Mucosa of stomach (tissue), 1 donor: ENCODE results near the gene SEPHS1.
"Not testable (repeated sequence)": the region's sequence is repeated elsewhere in the genome, so short reads cannot be mapped to it uniquely, and the experiment has no call there.

ENCODE experiments used
- H3K27me3 ChIP-seq: one replicate; pipeline ENCODE4 v1.7.0; 2013; ENCODE audit warnings: mild to moderate bottlenecking, low read length; ENCODE audit not compliant: control insufficient read depth, insufficient read depth
- H3K36me3 ChIP-seq: one replicate; pipeline ENCODE4 v1.7.0; 2013; ENCODE audit warnings: low read length; ENCODE audit not compliant: control insufficient read depth, insufficient read depth
- H3K4me1 ChIP-seq: one replicate; pipeline ENCODE4 v1.7.0; 2013; ENCODE audit warnings: mild to moderate bottlenecking, low read length; ENCODE audit not compliant: control insufficient read depth, insufficient read depth
- H3K4me3 ChIP-seq: one replicate; pipeline ENCODE4 v1.7.0; 2013; ENCODE audit warnings: low read length
- H3K9ac ChIP-seq: one replicate; pipeline ENCODE4 v1.7.0; 2013; ENCODE audit warnings: mild to moderate bottlenecking, low read length, moderate library complexity
- H3K9me3 ChIP-seq: one replicate; pipeline ENCODE4 v1.7.0; 2013; ENCODE audit warnings: mild to moderate bottlenecking, low read length, moderate library complexity; ENCODE audit not compliant: control insufficient read depth
- donor health status: Pancreatic carcinoma.

Gene SEPHS1

DNA sequence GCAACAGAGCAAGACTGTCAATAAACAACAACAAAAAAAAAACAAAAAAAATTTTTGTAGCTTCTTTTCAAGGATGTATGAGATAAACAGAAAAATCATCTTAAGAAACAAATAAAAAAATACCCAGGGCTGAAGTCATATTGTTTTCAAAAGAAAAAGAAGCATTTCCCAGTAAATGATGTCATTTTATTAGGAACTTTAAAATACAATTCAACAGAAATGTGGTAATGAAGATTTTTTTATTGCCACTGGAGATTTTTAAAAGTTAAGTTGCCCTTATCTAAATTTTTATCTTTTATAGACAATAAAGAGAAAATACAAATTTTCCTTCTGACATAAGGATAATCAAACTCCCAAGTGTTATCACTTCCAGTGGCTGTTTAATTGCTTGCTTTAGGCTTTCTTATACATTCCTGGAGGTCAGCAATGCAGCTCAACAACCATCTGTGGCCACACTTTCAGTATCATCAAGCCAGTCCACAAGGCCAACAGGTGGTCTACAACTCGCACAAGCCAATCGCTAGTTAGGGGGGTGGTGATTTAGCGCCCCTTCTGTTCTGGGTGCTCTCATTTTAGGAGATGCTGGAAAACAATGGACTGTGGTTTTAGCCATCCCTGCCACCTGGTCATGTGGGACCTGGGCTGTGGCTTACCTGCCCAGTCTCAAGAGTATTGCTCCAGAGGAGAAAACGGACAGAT is 10.8 kb downstream of the SEPHS1 start:
- Histone ChIP-seq H3K36me3 (no peaks in the 10 kb centered on the region), H3K4me3 (no peak overlapping the region), H3K4me1 (no peaks in the 10 kb centered on the region), H3K9me3 (no peaks in the 10 kb centered on the region), H3K27me3 (no peaks in the 10 kb centered on the region), H3K9ac (no peak overlapping the region)

DNA sequence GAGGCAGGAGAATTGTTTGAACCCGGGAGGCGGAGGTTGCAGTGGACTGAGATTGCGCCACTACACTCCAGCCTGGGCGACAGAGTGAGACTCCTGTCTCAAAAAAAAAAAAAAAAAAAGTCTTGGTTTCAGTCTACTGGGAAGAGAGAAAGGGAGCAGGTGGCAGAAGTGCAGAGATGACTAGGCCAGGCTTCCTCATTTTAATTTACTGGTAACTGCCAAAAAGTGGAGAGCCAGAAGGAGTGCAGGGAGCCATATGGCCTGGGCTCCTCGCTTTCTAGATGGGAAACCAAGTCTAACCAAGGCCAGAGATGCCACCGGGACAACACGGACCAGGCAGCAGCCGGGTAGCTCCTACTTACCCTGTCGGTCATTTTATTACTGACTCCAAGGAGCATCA is 12.2 kb downstream of the SEPHS1 start:
- H3K36me3 ChIP-seq, result no peaks in the 10 kb centered on the region
- no peaks in the 10 kb centered on the region for H3K27me3 ChIP-seq
- H3K4me3 ChIP-seq, result no peak overlapping the region
- H3K4me1 ChIP-seq, result no peaks in the 10 kb centered on the region
- no peaks in the 10 kb centered on the region for H3K9me3 ChIP-seq
- no peak overlapping the region for H3K9ac ChIP-seq

DNA sequence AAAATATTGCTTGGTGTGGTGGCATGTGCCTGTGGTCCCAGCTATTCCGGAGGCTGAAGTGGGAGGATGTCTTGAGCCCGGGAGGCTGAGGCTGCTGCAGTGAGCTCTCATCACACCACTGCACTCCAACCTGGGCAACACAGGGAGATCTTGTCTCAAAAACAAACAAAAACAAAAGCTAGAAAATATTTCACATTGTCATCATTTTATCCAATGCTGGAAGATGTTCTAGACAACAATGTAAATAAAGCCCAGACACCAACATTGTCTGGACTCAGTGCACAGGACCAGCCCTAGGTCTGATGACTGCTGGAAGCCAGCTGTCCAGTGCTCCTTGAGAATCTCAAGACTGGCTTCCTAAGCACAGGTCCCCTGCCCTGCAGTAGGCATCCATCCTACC is 13.5 kb downstream of the SEPHS1 start:
- H3K9me3 ChIP-seq, result no peaks in the 10 kb centered on the region
- H3K4me1 ChIP-seq, result no peaks in the 10 kb centered on the region
- H3K4me3 ChIP-seq, result no peak overlapping the region
- H3K36me3 ChIP-seq, result peaks cover 5% of the 10 kb centered on the region
- H3K9ac ChIP-seq, result no peak overlapping the region
- no peaks in the 10 kb centered on the region for H3K27me3 ChIP-seq

GRCh38 chr10:13331646-13332045 is 16.4 kb downstream of the SEPHS1 start:
- no peak overlapping the region for H3K4me3 ChIP-seq
- no peaks in the 10 kb centered on the region for H3K4me1 ChIP-seq
- H3K27me3 ChIP-seq, result no peaks in the 10 kb centered on the region
- H3K9me3 ChIP-seq, result no peaks in the 10 kb centered on the region
- no peak overlapping the region for H3K9ac ChIP-seq
- H3K36me3 ChIP-seq, result peaks cover 5% of the 10 kb centered on the region

DNA sequence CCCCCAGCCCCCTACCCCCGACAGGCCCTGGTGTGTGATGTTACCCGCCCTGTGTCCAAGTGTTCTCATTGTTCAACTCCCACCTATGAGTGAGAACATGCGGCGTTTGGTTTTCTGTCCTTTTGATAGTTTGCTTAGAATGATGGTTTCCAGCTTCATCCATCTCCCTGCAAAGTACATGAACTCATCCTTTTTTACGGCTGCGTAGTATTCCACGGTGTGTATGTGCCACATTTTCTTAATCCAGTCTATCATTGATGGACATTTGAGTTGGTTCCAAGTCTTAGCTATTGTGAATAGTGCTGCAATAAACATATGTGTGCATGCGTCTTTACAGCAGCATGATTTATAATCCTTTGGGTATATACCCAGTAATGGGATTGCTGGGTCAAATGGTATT is 17.1 kb downstream of the SEPHS1 start:
- H3K27me3 ChIP-seq, H3K4me3 ChIP-seq, H3K9me3 ChIP-seq, H3K9ac ChIP-seq, H3K36me3 ChIP-seq, H3K4me1 ChIP-seq: not testable (repeated sequence)

- no peaks in the 10 kb centered on the region for H3K4me1 ChIP-seq
- no peaks in the 10 kb centered on the region for H3K9me3 ChIP-seq
- H3K27me3 ChIP-seq, result no peaks in the 10 kb centered on the region
- peaks cover 5% of the 10 kb centered on the region for H3K36me3 ChIP-seq
- H3K9ac ChIP-seq, result no peak overlapping the region
- H3K4me3 ChIP-seq, result no peak overlapping the region
These were observed 18.5 kb downstream of the SEPHS1 start for GRCh38 chr10:13329565-13329964.

DNA sequence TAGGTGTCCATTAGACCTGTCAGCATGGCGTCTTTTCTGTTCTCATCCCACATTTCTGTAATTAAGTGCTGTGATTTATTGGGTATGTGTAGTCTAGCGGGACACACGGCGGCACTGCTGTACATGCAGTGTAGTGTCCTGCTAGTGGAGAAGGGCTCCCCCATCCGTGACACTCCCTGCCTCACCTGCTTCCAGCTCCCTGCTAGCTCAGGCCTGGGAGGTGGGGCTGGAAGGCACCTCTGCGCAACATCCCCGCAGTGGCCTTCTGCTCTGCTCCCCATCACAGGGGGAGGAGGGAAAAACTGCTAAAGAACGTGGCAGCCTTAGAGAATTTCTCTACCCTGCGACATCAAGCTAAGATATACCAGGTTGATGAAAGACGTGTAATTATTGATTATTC is 19.5 kb downstream of the SEPHS1 start:
- Histone ChIP-seq H3K27me3 (no peaks in the 10 kb centered on the region), H3K4me1 (no peaks in the 10 kb centered on the region), H3K9me3 (no peaks in the 10 kb centered on the region), H3K36me3 (peaks cover 5% of the 10 kb centered on the region), H3K4me3 (no peak overlapping the region), H3K9ac (no peak overlapping the region)

GRCh38 chr10:13328126-13328525 is 20.0 kb downstream of the SEPHS1 start:
- peaks cover 5% of the 10 kb centered on the region for H3K36me3 ChIP-seq
- H3K27me3 ChIP-seq, result no peaks in the 10 kb centered on the region
- no peak overlapping the region for H3K4me3 ChIP-seq
- no peak overlapping the region for H3K9ac ChIP-seq
- no peaks in the 10 kb centered on the region for H3K9me3 ChIP-seq
- H3K4me1 ChIP-seq, result no peaks in the 10 kb centered on the region

DNA sequence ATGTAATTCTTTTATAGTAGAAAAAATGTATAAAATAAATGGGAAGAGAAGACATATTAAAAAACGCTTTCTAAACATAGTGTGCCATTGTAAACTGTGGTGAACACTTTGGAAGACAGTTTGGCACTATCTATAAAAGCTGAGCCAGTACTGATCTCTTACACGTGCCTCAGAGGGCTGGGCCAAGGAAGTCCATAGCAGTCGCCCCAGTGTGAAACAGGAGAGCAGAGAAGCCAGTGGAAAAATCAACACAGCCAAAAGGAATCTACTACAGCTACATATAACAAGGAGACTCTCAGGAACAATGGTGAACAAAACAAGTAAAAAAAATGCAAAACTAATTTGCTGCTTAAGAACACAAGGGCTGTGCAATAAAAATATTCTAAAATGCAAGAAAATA is 20.6 kb downstream of the SEPHS1 start:
- Histone ChIP-seq H3K9me3 (no peaks in the 10 kb centered on the region), H3K4me1 (no peaks in the 10 kb centered on the region), H3K27me3 (no peaks in the 10 kb centered on the region), H3K9ac (no peak overlapping the region), H3K4me3 (no peak overlapping the region), H3K36me3 (peaks cover 5% of the 10 kb centered on the region)

- no peak overlapping the region for H3K4me3 ChIP-seq
- H3K4me1 ChIP-seq, result no peaks in the 10 kb centered on the region
- no peaks in the 10 kb centered on the region for H3K27me3 ChIP-seq
- no peak overlapping the region for H3K9ac ChIP-seq
- H3K36me3 ChIP-seq, result no peaks in the 10 kb centered on the region
- no peaks in the 10 kb centered on the region for H3K9me3 ChIP-seq
These were observed 25.4 kb downstream of the SEPHS1 start for GRCh38 chr10:13322615-13323148.

DNA sequence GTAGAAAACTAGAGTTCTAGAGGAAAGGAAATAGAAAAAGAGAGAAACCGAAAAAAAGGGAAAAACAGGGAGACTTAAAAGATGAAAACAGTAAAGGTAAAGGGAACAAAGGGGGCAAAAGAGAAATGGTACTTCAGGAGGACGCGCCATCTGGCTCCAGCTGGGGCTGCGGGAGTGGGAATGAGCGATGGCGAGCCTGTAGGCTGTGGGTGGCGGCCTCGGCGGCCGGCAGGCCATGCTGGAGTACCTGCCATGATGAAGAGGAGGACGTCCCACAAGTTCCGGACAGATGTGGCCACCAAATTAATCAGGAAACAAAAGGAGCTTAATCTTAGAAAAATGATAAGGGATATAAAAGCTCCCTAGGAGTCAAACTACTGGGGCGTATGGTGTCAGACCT is 26.5 kb downstream of the SEPHS1 start:
- no peaks in the 10 kb centered on the region for H3K4me1 ChIP-seq
- no peaks in the 10 kb centered on the region for H3K36me3 ChIP-seq
- H3K9me3 ChIP-seq, result no peaks in the 10 kb centered on the region
- H3K4me3 ChIP-seq, result no peak overlapping the region
- no peaks in the 10 kb centered on the region for H3K27me3 ChIP-seq
- H3K9ac ChIP-seq, result no peak overlapping the region

GRCh38 chr10:13319166-13319565 is 28.9 kb downstream of the SEPHS1 start:
- no peaks in the 10 kb centered on the region for H3K36me3 ChIP-seq

GRCh38 chr10:13317474-13317873 is 30.6 kb downstream of the SEPHS1 start:
- Histone ChIP-seq H3K9ac (no peak overlapping the region), H3K27me3 (no peaks in the 10 kb centered on the region), H3K4me1 (no peaks in the 10 kb centered on the region), H3K4me3 (no peak overlapping the region), H3K9me3 (no peaks in the 10 kb centered on the region), H3K36me3 (no peaks in the 10 kb centered on the region)

More at GRCh38 chr10:13319166-13319565, 28.9 kb downstream of the SEPHS1 start:
- H3K9me3 ChIP-seq, result no peaks in the 10 kb centered on the region
- H3K4me3 ChIP-seq, result no peak overlapping the region
- H3K9ac ChIP-seq, result no peak overlapping the region
- no peaks in the 10 kb centered on the region for H3K27me3 ChIP-seq
- no peaks in the 10 kb centered on the region for H3K4me1 ChIP-seq
